ENCODE data around the gene GSN. TPM values are rescaled to one million over a fixed set of nuclear protein-coding genes. Genes with fewer than 3 reads are reported as not detected.

The GSN gene
- total RNA-seq, 4 donors from 2014 or later: 364 to 571 (median 480) TPM

DNA sequence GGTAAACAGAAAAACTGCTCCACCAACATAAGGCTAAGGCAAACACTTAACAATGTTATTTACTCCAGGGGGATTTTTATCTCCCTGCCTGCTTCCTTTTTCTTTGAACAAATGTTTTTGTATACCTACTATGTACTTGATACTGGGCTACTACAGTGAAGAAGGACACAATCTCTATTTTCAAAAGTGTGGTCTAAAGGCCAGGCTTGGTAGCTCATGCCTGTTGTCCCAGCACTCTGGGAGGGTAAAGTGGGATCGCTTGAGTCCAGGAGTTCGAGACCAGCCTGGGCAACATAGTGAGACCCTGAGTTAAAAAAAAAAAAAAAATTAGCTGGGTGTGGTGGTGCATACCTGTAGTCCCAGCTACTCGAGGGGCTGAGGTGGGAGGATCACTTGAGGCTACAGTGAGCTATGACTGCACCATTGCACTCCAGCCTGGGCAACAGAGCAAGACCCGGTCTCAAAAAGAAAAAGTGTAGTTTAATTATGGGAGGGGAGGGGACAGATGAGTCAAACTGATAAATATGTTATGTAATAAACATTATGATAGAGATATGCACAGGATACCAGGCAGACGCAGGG lies 98.7 kb downstream of the GSN start:
- TF ChIP-seq POLR2A (IDR thresholded peaks at IDR 0.05): no peak
- TF ChIP-seq, protein P1, sequence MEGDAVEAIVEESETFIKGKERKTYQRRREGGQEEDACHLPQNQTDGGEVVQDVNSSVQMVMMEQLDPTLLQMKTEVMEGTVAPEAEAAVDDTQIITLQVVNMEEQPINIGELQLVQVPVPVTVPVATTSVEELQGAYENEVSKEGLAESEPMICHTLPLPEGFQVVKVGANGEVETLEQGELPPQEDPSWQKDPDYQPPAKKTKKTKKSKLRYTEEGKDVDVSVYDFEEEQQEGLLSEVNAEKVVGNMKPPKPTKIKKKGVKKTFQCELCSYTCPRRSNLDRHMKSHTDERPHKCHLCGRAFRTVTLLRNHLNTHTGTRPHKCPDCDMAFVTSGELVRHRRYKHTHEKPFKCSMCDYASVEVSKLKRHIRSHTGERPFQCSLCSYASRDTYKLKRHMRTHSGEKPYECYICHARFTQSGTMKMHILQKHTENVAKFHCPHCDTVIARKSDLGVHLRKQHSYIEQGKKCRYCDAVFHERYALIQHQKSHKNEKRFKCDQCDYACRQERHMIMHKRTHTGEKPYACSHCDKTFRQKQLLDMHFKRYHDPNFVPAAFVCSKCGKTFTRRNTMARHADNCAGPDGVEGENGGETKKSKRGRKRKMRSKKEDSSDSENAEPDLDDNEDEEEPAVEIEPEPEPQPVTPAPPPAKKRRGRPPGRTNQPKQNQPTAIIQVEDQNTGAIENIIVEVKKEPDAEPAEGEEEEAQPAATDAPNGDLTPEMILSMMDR (IDR thresholded peaks at IDR 0.05): no peak
- Histone ChIP-seq H3K36me3 (no peaks in the 10 kb centered on the region), H3K4me1 (peaks cover 0 to 63% (median 6%) of the 10 kb centered on the region in 4 donors), H3K27me3 (no peaks in the 10 kb centered on the region), H3K4me3 (peak overlapping the region in 2 of 4 donors; percentile 70 to 71), H3K27ac (peak overlapping the region in 2 of 4 donors; percentile 90 to 93), H3K9me3 (no peaks in the 10 kb centered on the region)
- no peak for DNase-seq

DNA sequence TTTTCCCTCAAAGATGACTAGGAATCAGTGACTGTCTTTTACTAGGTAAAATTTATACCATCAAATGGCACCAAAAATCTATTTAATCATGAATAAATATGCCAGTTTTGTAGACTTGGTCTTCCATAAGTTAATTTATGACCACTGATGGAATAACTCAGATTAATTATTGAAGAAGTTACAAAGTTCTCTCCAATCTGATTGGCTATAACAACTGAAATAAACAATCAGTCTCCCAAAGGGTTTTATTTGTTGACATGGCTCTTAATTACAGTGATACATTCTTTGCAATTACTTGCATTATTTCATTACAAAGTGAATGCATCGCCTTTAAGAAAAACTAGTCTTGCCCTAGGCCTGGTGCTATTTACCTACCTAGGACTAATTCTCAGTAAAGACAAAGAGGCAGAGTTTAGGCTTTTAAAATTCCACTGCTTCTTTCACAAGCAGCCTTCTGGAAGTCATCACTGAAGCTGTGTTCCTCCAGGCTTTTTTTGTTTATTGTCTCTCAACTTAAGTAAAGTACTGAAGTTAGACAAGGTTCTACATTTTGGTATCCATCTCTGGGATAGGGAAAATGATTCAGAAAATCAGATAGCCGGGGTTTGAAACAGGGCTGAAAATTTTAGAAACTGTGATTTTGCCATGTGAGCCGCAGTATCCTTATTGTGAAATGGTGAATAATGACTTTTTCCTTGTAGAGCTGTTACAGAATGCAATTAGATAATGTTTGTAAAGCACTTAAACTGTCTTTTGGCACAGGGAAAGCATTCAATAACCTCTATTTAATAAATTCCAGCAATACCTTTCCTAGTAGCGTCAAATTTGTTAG lies 99.6 kb downstream of the GSN start:
- DNase-seq: no peak
- H3K4me3 ChIP-seq: peak overlapping the region in 2 of 4 donors; percentile 70 to 71
- H3K9me3 ChIP-seq: no peaks in the 10 kb centered on the region
- H3K27me3 ChIP-seq: no peaks in the 10 kb centered on the region
- TF ChIP-seq POLR2A (IDR thresholded peaks at IDR 0.05): no peak
- TF ChIP-seq, protein P1 (IDR thresholded peaks at IDR 0.05): no peak
- H3K27ac ChIP-seq: peak overlapping the region; percentile 74 to 93 (median 90)
- H3K4me1 ChIP-seq: peaks cover 0 to 63% (median 6%) of the 10 kb centered on the region in 4 donors
- no peaks in the 10 kb centered on the region for H3K36me3 ChIP-seq

- no peak for DNase-seq
- peak overlapping the region; percentile 50 to 72 (median 70) for H3K4me3 ChIP-seq
- TF ChIP-seq, protein P1 (IDR thresholded peaks at IDR 0.05): no peak
- no peak for TF ChIP-seq POLR2A (IDR thresholded peaks at IDR 0.05)
These were observed 100.2 kb downstream of the GSN start for GRCh38 chr9:121368138-121368522.

GRCh38 chr9:121368745-121369144 lies 100.8 kb downstream of the GSN start:
- Histone ChIP-seq H3K27me3 (no peaks in the 10 kb centered on the region), H3K4me3 (peak overlapping the region; percentile 50 to 72 (median 70)), H3K9me3 (no peaks in the 10 kb centered on the region), H3K4me1 (peaks cover 0 to 65% (median 5%) of the 10 kb centered on the region in 4 donors), H3K36me3 (no peaks in the 10 kb centered on the region), H3K27ac (peak overlapping the region; percentile 74 to 93 (median 90))
- DNase-seq: no peak
- TF ChIP-seq POLR2A (IDR thresholded peaks at IDR 0.05): no peak
- TF ChIP-seq, protein P1 (IDR thresholded peaks at IDR 0.05): no peak

More at GRCh38 chr9:121368138-121368522, 100.2 kb downstream of the GSN start:
- Histone ChIP-seq H3K36me3 (no peaks in the 10 kb centered on the region), H3K27me3 (no peaks in the 10 kb centered on the region), H3K4me1 (peaks cover 0 to 65% (median 6%) of the 10 kb centered on the region in 4 donors), H3K9me3 (no peaks in the 10 kb centered on the region), H3K27ac (peak overlapping the region; percentile 74 to 93 (median 90))

GRCh38 chr9:121369595-121370265 lies 101.8 kb downstream of the GSN start, which contains the start of gene STOM:
TSS of gene STOM (minus strand) at chr9:121370250. CDS start at chr9:121370187, 63 bp downstream.
- H3K4me1 ChIP-seq: peaks cover 0 to 60% (median 4%) of the 10 kb centered on the region in 4 donors
- H3K36me3 ChIP-seq: no peaks in the 10 kb centered on the region
- DNase-seq: peak; percentile 53 to 85 (median 80)
- no peaks in the 10 kb centered on the region for H3K9me3 ChIP-seq
- H3K27ac ChIP-seq: peak within 1 kb of the TSS; percentile 74 to 93 (median 90)
- H3K4me3 ChIP-seq: peak within 1 kb of the TSS; percentile 50 to 72 (median 70)
- H3K27me3 ChIP-seq: no peaks in the 10 kb centered on the region
- TF ChIP-seq, protein P1 (IDR thresholded peaks at IDR 0.05): no peak
- peak; percentile 77 to 90 for TF ChIP-seq POLR2A (IDR thresholded peaks at IDR 0.05)

Measured in Peyer's patch (tissue), 4 donors.